Stimulated activated CD8-positive, alpha-beta memory T cell treated with anti-CD3 and anti-CD28 coated beads, Interleukin-2, amount 100 ng/mL, for 1 hour (primary cell): Measurements from ENCODE around the gene MYD88.
"Not testable (repeated sequence)": the region's sequence is repeated elsewhere in the genome, so short reads cannot be mapped to it uniquely, and the experiment has no call there.

ENCODE experiments used
- DNase-seq, 2 donors: peaks; one replicate each; pipeline ENCODE4 v3.0.0-alpha.2; 2020; ENCODE audit warnings: low read depth in 2 of 2

Gene MYD88

GRCh38 chr3:38126121-38126892 is 12.2 kb upstream of the MYD88 start:
- no peak for DNase-seq

- DNase-seq, result no peak
Observed at GRCh38 chr3:38127611-38128302, 10.7 kb upstream of the MYD88 start.

GRCh38 chr3:38128303-38128655 is 10.2 kb upstream of the MYD88 start:
- DNase-seq, result no peak

- no peak for DNase-seq
Observed at GRCh38 chr3:38129058-38129457, 9.4 kb upstream of the MYD88 start.

- DNase-seq, result no peak
Observed at GRCh38 chr3:38130631-38131065, 7.8 kb upstream of the MYD88 start.

- no peak for DNase-seq
Observed at GRCh38 chr3:38131621-38132369, 6.7 kb upstream of the MYD88 start.

- DNase-seq, result no peak
Observed at GRCh38 chr3:38133209-38133556, 5.3 kb upstream of the MYD88 start.

GRCh38 chr3:38133557-38134405 is 4.7 kb upstream of the MYD88 start:
- no peak for DNase-seq

GRCh38 chr3:38134517-38135143 is 3.8 kb upstream of the MYD88 start:
- not testable (repeated sequence) for DNase-seq

- DNase-seq, result not testable (repeated sequence)
Observed at GRCh38 chr3:38135621-38136277, 2.7 kb upstream of the MYD88 start.

GRCh38 chr3:38136393-38136776 is 2.1 kb upstream of the MYD88 start:
- DNase-seq, result no peak

GRCh38 chr3:38136777-38137614 is 1.5 kb upstream of the MYD88 start, which contains the start of gene ACAA1:
TSS of gene ACAA1 (minus strand) at chr3:38137127. CDS start at chr3:38137035, 92 bp downstream.
- peak; percentile 95 for DNase-seq

GRCh38 chr3:38137615-38138348 is 679 bp upstream of the MYD88 start:
- DNase-seq, result no peak

GRCh38 chr3:38139191-38139590 is 730 bp downstream of the MYD88 start:
- DNase-seq, result no peak

GRCh38 chr3:38139652-38140051 is 1.2 kb downstream of the MYD88 start:
- DNase-seq, result no peak

GRCh38 chr3:38140326-38141172 is 2.1 kb downstream of the MYD88 start:
- DNase-seq, result no peak

- no peak for DNase-seq
Observed at GRCh38 chr3:38141173-38141951, 2.9 kb downstream of the MYD88 start.

- DNase-seq, result no peak
Observed at GRCh38 chr3:38141952-38142273, 3.5 kb downstream of the MYD88 start.
